ENCODE results near the gene CPS1. TPM values are rescaled to one million over a fixed set of nuclear protein-coding genes. Genes with fewer than 3 reads are reported as not detected.

Gene CPS1
- total RNA-seq, 1 donor from 2014 or later = 4.4 TPM

- Mint-ChIP-seq H3K27me3 (ENCODE audit: low read depth) (no peaks in the 10 kb centered on the region), H3K27ac (no peak overlapping the region), H3K4me1 (peaks cover 1% of the 10 kb centered on the region), H3K4me3 (no peak overlapping the region), H3K9me3 (peaks cover 4% of the 10 kb centered on the region), H3K36me3 (no peaks in the 10 kb centered on the region)
- TF ChIP-seq CTCF (IDR thresholded peaks at IDR 0.05; ENCODE audit: unreplicated experiment) = no peak
- no peak for DNase-seq (ENCODE audit: low spot score in 2 of 2, unreplicated experiment in 2 of 2)
Observed at GRCh38 chr2:210620456-210620855, 64.1 kb downstream of the CPS1 start.

GRCh38 chr2:210623506-210623905 lies 67.1 kb downstream of the CPS1 start:
- Mint-ChIP-seq H3K4me1 (no peaks in the 10 kb centered on the region), H3K27ac (no peak overlapping the region), H3K4me3 (no peak overlapping the region), H3K36me3 (no peaks in the 10 kb centered on the region), H3K27me3 (ENCODE audit: low read depth) (no peaks in the 10 kb centered on the region), H3K9me3 (peaks cover 4% of the 10 kb centered on the region)
- DNase-seq (ENCODE audit: low spot score in 2 of 2, unreplicated experiment in 2 of 2) = no peak
- no peak for TF ChIP-seq CTCF (IDR thresholded peaks at IDR 0.05; ENCODE audit: unreplicated experiment)

GRCh38 chr2:210626849-210627248 lies 70.5 kb downstream of the CPS1 start:
- H3K4me1 Mint-ChIP-seq = no peaks in the 10 kb centered on the region
- no peak for DNase-seq (ENCODE audit: low spot score in 2 of 2, unreplicated experiment in 2 of 2)
- no peak for TF ChIP-seq CTCF (IDR thresholded peaks at IDR 0.05; ENCODE audit: unreplicated experiment)
- H3K4me3 Mint-ChIP-seq = no peak overlapping the region
- no peak overlapping the region for H3K27ac Mint-ChIP-seq
- no peaks in the 10 kb centered on the region for H3K27me3 Mint-ChIP-seq (ENCODE audit: low read depth)
- no peaks in the 10 kb centered on the region for H3K9me3 Mint-ChIP-seq
- no peaks in the 10 kb centered on the region for H3K36me3 Mint-ChIP-seq

GRCh38 chr2:210630873-210631560 lies 74.6 kb downstream of the CPS1 start:
- H3K4me1 Mint-ChIP-seq = no peaks in the 10 kb centered on the region
- no peak overlapping the region for H3K4me3 Mint-ChIP-seq
- no peaks in the 10 kb centered on the region for H3K9me3 Mint-ChIP-seq
- DNase-seq (ENCODE audit: low spot score in 2 of 2, unreplicated experiment in 2 of 2) = no peak
- no peak overlapping the region for H3K27ac Mint-ChIP-seq
- no peaks in the 10 kb centered on the region for H3K27me3 Mint-ChIP-seq (ENCODE audit: low read depth)
- peaks cover 2% of the 10 kb centered on the region for H3K36me3 Mint-ChIP-seq
- TF ChIP-seq CTCF (IDR thresholded peaks at IDR 0.05; ENCODE audit: unreplicated experiment) = no peak

GRCh38 chr2:210633699-210634098 lies 77.3 kb downstream of the CPS1 start:
- H3K27me3 Mint-ChIP-seq (ENCODE audit: low read depth) = no peaks in the 10 kb centered on the region
- H3K4me3 Mint-ChIP-seq = no peak overlapping the region
- peaks cover 2% of the 10 kb centered on the region for H3K36me3 Mint-ChIP-seq
- no peak for DNase-seq (ENCODE audit: low spot score in 2 of 2, unreplicated experiment in 2 of 2)
- peaks cover 12% of the 10 kb centered on the region for H3K4me1 Mint-ChIP-seq
- TF ChIP-seq CTCF (IDR thresholded peaks at IDR 0.05; ENCODE audit: unreplicated experiment) = no peak
- no peaks in the 10 kb centered on the region for H3K9me3 Mint-ChIP-seq
- H3K27ac Mint-ChIP-seq = no peak overlapping the region

All from mesothelial cell of epicardium (in vitro differentiated cells).